GM21737 (cell line): ENCODE results near the gene SEPTIN1.
"Not testable (repeated sequence)": the region's sequence is repeated elsewhere in the genome, so short reads cannot be mapped to it uniquely, and the experiment has no call there.

ENCODE experiments used
- ATAC-seq: cut with Tn5 transposase; IDR thresholded peaks from one replicate; pipeline ENCODE4 v1.9.1; 2021; ENCODE audit warnings: mild to moderate bottlenecking, moderate library complexity; ENCODE audit not compliant: unreplicated experiment

Gene SEPTIN1

DNA sequence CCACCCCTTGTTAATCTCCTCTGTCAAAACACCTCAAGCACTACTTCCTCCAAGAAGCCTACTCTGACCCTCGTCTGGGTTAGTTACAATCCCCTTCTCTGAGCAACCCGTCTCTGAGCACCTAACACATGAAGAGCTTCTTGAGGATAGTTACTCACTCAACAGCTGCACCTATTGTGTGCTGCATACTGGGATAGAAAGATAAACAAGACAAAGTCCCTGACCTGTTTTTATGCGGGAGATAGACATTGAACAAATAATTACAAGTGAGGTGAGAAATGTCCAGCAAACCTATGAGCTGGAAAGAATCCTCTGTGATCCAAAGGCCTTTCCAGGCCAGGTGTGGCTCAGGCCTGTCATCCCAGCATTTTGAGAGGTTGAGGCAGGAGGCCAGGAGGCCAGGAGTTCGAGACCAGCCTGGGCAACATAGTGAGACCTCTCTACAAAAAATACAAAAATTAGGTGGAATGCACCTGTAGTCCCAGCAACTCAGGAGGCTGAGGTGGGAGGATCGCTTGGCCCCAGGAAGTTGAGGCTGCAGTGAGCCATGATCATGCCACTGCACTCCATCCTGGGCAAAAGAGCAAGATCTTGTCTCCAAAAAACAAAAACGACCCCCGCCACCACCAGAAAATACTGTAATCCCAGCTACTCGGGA, 19.5 kb upstream of the SEPTIN1 start:
- ATAC-seq, result no peak

GRCh38 chr16:30399435-30400186, 17.2 kb upstream of the SEPTIN1 start:
- no peak for ATAC-seq

GRCh38 chr16:30398661-30399434, 16.5 kb upstream of the SEPTIN1 start:
- no peak for ATAC-seq

GRCh38 chr16:30397776-30398660, 15.7 kb upstream of the SEPTIN1 start:
- ATAC-seq, result no peak

GRCh38 chr16:30397056-30397455, 14.7 kb upstream of the SEPTIN1 start:
- ATAC-seq, result no peak

- not testable (repeated sequence) for ATAC-seq
These were observed 14.3 kb upstream of the SEPTIN1 start for GRCh38 chr16:30396627-30397026.

DNA sequence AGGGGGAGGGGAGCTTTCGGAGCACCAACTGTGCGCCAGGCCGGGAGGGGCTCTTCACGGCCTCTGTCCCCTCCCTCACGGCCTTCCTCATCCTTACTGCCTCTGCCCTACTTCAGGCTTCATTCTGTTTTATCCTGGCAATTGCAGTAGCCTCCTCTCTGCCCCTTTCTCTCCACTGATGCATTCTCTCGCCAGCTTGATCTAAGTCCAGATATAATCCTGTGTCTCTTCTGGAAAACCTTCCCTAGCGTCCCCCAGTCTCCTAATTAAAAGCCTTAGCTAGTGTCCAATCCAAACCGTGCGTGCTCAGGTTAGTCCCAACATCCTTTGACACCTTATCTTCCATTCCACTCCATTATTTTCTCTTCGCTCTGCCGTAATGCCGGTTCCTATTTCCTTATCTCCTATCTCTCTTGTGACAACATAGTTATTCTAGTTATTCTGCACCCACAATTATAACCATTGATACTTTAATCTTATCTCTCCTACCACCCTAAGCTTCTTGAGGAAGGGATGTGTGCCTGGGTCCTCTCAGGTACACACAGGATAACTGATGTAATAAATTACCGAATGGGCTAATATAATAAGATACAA, 13.7 kb upstream of the SEPTIN1 start:
- no peak for ATAC-seq

- ATAC-seq, result peak; percentile 63
These were observed 13.0 kb upstream of the SEPTIN1 start, which contains the start of gene ZNF48 for GRCh38 chr16:30395155-30395991. Gene ZNF48, plus strand, starts transcription at chr16:30395420. Its CDS starts 375 bp downstream, at chr16:30395795.

DNA sequence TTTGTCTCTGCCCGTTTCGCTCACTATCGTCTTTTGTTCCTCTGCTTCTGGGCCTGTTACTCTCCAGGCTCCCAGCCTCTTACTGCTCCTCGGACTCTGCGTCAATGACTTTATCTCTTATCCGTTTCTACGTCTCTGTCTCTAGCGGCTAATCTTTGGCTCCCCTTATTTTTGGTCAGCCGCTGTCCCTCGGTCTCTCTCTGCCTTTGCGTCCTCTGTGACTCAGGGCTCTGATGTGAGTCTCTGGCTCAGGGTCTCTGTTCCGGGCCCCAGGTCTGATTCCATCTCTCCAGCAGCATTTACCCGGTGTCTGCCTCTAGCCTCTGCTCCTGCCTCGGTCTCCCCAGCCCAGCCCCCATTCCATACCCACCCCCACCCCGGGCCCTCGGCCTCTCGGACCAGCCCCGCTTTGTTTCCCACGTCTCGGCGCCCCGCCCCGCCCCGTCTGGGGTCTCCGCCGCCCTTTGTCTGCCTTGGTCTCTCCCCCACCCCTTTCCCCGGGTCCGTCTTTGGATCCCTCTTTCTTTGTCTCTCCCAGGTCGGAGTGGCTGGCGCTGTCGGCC, 12.3 kb upstream of the SEPTIN1 start:
- no peak for ATAC-seq

DNA sequence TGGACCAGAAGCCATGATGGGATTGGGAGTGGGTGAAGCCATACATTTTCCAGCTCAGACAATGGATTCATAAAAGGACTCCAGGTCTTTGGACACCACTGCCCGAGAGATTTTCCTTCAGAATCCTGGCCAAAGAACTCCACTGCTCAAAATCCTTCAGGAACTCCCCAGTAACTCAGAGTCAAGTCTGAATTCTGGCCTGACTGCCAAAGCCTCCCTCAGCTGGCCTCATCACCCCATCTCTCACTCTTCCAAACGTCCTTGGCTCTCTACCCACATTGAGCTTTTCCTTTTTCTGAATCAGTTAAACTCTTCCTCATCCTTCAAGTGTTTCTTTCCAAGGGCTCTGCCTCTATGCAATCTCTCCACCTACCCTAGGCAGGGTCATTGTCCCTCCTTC, 1.2 kb upstream of the SEPTIN1 start:
- ATAC-seq, result no peak

DNA sequence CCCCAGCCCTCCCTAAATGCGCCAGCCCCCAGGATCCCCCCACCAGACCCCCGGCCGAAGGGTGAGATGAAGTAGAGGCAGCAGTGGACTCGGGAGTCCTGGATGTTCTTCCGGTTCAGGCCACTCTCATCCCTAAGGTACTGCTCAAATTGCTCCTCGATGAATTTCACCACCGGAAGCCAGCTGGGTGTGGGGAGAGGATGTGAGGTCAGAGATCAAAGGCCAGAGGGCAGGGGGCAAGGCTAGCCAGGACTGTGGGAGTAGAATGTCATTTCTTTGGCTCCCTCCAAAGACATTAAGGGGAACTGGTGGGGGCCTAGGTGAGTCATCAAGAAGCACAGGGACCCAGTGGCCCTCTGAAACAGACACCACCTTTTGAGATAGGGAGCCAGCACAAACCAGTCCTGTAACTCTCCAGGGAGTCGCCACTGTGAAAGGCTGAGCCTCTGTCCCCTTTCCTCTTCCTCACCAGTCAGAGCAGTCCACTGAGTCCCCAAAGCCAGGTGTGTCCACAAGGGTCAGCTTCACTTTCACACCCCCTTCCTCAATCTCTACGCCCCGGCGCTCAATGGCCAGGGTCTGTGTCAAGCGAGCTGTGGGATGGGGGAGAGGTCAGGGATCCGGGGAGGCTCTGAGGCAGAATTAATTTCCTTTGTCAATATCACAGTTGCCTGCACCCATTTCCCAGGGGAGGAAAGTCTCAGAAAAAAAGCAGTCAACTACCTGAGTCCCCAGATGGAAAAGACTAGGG, 895 bp downstream of the SEPTIN1 start:
- ATAC-seq, result no peak

- no peak for ATAC-seq
These were observed 1.6 kb downstream of the SEPTIN1 start for GRCh38 chr16:30380803-30381208.

GRCh38 chr16:30380072-30380802, 2.1 kb downstream of the SEPTIN1 start:
- no peak for ATAC-seq

DNA sequence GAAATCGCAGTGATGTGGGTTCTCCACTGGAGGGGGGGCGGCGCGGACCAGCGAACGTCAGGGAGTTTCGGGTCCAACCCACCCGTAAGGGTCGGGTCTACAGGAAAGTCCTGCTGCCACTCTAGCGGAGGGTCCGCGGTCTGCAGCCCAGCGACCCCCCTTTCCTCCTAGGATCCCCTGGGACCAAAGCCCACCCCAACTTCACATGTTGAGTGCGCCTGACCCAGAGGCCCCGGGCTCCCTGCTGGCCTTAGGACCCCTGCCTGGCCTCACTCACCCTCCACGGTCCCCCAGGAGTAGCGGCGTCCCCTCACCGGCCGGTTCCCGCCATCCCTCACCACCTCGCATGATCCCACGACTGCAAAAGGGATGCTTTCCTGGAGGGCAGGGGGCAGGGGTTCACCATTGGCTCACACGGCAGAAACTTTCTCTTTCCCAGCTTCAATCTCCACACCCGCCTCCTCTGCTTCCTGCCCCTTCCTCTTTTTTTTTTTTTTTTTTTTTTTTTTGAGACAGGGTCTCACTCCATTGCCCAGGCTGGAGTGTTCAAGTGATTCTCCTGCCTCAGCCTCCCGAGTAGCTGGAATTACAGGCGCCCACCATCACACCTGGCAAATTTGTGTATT, 3.1 kb downstream of the SEPTIN1 start:
- ATAC-seq, result no peak

DNA sequence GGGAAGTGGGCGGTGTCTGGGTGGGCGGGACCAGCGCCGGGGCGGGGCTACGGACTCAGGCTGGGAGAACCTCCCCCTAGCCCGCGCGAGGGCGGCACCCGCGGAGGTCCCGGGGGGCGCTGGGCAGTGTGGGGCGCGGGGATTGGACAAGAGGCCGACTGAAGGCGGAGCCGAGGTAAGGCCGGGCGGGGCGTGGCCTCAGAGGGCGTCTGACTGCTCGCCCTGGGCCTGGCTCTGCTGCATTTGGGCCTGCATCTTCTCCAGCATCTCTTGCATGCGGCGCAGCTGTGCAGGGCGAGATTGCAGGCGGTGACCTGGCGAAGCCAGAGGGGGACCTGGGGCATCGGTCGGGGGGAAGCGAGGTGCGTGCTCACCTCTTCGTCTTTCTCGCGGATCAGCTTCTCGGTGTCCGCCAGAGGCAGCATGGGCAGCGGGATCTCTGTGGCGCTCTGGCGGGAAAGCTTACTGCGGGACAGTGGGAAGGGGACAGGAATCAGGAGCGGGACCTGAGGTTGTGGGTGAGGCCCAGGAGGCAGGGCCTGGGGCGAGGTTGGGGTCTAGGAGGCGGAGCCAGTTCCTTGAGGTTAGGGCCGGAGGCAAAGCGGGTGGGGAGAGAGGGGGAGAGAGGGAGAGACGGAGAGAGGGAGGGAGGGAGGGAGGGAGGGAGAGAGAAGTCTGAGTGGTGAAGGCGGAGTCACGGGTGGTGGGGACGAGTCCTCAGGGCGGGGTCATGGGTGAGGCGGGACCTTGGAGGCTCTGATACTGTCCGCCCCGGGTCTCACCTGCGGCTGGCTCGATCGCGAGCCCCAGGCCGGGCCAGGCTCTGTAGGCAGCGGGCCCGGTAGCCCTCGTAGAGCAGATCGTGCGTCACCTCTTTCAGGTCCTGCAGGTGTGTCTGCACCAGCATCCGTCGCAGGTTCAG, 3.9 kb downstream of the SEPTIN1 start:
- peak; percentile 80 for ATAC-seq

- peak; percentile 31 for ATAC-seq
These were observed 4.5 kb downstream of the SEPTIN1 start for GRCh38 chr16:30377812-30378235.
